GM19099 (cell line): ENCODE measurements around the gene HDAC5.

Source experiments
- POLR2A ChIP-seq: IDR thresholded peaks from 3 replicates; pipeline ENCODE4 v1.6.1; 2011; ENCODE audit warnings: low read depth; ENCODE audit not compliant: insufficient read length; ENCODE audit errors: extremely low read depth

Gene HDAC5

DNA sequence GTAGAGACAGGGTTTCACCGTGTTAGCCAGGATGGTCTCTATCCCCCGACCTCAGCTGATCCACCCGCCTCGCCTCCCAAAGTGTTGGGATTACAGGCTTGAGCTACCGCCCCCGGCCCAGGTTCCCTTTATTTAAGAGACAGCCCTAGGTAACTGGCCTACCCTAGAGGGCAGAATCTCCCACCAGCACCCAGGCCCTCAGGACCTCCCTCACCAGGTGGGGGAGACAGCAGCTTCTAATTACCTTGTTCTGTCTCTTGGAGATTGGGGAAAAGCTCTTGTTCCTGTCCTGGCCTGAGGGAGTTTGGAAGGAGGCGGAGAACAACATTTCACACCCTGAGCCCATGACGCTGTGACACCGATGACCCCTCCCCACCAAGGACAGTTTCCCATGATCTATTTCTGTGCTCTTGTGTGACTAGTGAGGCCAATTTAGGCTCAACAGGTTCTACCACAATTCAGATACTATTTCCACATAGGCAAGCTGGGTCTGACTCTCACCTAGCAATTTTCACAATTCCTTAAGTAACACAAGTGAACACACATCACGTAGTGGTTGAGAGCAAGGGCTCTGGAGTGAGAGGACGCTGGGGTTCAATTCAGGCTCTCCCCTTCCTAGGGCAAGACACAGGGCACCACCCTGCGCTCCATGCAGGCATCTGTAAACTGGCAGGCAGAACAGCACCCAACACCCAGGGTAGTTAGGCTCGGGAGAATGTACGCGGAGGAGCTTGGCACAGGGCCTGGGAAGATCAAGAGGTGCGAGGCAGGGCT, 20.4 kb downstream of the HDAC5 start:
- TF ChIP-seq POLR2A, result no peak

DNA sequence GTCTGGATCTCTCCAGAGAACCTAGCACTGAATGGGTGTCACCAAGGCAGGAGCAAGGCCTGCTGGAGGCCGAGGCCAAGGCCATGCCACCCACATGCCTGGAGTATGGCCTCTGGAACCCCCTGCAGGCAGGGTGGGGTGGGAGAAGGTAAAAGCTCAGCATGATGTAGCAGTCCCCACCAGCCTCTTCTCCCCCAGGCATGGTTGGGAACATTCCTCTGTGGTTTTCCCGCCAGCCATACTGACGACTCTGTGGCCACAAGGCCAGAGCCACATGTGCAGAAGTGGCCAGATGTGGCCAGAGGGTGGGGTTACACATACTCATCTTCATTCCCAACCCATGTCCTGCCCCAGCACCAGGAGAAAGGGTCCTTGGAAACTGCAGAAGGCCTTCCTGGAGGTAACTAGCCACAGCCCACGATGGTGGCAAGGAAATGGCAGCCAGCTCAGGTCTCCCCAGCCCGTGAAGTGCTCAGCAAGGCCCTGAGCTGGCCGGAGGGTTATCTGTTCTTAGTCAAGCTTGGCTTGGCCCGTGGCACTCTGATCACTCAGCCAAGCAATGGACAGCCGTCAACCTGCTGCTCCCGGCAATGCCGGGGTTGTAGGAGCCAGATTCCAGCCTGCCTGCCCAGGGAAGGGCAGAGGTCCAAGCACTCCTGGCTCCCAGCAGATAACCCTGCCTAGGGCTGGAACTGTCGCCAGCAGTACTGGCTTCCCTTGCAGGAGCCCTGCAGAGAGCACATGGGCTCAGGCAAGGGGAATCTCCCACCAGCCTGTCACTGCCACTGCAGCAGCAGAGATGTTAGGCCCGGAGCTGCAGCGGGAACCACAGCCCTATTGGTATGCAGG, 26.1 kb downstream of the HDAC5 start:
- TF ChIP-seq POLR2A, result no peak

DNA sequence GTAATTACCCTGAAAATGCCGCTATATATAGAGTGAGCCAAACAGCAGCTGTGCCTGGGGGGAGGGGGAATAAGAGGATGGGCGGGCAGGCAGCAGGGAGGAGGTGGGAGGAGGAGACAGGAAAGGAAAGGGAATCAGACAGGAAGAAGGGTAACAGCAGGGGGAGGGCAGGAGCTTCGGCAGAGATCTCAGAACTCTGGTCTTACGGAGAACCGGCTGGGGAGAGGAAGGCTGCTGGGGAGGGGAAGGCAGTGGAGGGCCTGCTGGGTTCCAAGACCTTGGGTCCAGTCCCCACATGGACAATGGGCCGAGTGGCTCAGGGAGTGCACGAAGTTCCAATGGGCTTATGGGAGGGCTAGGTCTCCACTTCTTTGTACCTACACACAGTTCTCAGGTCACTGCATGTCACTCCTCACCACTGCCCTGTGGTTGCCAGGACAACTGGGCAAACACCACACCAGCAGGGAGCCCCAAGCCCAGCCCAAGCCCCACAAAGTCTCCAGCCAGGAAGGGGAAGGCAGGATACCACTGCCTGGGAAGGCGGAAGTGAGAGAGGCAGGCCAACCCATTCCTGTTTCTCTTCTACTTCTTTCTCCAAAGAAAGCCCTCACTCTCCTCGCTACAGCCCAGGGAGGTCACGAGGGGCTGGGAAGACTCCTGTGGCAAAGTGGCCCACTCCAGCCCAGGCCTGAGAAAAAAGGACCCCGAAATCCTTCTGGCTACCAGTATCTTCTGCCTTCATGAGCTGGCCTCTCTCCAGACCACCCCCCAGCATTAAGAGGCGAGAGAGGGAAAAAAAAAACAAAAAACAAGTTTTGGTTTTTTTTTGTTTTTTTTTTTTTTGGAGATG, 27.6 kb downstream of the HDAC5 start:
- TF ChIP-seq POLR2A, result no peak

DNA sequence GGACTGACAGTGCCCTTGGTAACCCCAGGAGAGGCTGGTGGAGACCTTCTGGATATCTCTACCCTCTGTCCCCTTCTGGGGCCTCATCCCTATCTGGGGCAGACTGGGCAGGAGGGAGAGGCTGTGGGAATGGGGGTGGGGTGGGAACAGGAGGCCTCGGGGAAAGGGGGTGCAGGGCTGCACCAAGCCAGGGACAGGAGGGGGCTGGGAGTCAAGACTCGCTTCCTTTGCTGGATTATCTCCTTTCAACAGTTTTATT, 28.1 kb downstream of the HDAC5 start:
- TF ChIP-seq POLR2A, result no peak

DNA sequence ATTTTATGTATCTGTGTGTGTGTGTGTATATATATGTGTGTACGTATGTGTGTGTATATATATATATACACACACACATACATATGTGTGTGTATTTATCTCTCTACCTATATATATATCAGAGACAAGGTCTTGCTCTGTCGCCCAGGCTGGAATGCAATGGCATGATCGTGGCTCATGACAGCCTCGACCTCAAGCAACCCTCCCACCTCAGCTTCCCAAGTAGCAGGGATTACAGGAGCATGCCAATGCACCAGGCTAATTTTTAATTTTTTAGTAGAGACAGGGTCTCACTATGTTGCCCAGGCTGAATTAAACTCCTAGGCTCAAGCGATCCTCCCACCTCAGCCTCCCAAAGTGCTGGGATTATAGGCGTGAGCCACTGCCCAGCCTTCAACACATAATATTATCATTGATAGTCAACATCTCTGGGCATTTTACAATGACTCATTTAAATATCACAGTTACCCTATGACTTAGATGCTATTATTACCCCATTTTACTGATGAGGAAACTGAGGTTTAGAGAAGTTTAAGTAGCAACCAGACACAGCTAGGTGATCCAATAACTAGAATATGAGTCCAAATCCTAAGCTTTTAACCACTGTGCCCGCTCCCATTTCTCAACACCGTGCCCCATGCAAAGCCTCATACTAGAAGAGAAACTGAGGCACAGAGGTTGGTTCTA, 28.6 kb downstream of the HDAC5 start:
- no peak for TF ChIP-seq POLR2A

DNA sequence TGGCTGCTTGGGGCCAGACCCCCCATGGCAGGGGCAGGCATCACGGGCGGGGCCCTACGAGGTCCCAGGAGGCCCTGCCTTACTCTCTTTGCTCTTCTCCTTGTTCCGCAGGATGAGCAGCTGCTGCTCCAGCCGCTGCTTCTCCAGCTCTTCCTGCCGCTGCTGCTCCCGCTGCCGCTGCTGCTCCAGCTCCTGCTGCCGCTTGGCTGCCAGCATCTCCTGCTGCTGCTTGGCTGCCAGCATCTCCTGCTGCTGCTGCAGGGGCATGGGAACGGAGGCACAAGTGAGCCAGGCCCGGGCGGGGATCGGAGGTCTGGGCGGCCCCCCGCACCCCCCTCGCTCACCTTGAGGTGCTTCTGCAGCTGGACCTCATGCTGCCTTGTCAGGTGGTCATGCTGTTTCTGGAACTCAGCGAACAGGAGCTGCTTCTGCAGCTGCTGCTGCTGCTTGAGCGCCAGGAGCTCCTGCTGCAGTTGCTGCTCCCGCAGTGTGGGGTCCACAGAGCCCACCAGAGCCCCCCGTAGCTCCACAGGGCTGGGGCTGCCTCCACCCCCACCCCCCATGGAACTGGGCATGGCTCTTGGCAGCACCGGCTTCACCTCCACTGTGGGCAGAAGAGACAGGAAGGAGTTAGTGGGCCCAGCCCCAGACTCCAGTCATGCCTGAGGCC, 30.1 kb downstream of the HDAC5 start:
- TF ChIP-seq POLR2A, result no peak

DNA sequence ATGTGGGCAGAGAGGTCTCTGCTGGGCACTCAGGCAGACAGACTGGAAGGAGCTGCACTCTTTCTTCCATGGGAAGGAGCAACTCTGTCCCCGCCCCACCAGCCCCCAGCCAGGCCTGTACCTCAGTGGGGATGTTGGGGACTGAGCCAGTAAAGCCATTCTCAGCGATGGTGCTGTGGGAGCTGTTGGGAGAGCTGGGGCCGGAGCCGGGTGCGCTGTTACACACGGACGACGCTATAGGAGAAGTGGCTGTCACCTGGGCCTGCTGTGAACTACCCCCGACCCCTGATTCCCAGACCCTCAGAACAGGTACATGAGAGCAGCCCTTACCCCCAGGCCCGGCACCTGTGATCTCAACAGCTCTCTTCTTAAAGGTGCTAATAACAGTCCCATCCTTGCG, 31.4 kb downstream of the HDAC5 start:
- TF ChIP-seq POLR2A, result no peak

DNA sequence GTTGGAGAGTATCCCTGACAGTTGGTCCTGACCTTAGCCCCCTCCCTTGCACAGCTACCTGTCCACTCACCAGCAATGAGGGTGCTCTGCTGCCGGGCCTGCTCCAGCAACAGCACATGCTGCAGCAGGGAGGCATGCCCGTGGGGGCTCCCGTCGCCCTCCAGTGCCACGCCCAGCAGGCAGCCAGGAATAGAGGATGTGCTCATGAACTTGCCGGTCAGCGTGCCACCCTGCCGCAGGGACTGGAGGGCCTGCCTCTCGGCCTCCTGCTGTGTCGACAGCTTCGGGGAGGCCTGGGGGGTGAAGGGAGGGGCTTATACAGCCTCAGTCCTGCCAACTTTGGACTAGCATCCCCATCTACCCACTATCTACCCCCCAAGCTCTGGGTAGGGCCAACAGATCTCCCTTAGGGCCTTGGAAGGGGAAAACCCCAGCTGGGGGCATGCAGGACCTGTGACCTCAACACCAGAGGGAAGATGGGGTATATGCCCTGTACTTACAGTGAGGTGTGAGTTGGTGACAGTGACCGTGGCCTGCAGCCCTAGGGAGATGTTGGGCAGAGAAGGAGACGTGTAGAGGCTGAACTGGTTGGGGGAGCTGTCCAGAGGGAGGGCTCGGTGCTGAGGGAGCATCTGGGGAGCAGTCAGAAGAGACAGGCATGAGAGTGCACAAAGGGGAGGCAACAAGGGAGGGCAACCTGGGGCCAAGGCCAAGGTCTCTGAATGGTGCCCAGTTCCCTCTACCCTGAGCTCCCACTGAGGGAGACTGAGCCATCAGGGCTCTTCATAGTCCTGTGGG, 32.0 kb downstream of the HDAC5 start:
- TF ChIP-seq POLR2A, result no peak

DNA sequence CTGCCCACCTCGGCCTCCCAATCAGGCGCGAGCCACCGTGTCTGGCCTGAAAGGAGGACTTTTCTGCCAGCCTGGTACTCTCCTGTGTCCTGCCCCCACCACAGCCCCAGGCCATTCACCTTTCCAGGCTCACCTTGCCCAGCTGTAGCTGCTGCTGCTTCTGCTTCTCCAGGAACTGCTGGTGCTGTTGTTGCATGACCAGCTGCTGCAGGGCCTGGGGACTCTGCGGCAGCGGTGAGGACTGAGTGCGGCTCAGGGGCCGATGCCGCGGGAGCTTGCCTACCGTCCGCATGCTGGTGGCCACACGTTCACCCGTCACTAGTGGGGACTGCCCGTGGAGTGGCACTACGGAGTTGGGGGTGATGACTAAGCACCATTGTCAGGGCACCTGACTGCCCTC, 35.2 kb downstream of the HDAC5 start:
- TF ChIP-seq POLR2A, result no peak

DNA sequence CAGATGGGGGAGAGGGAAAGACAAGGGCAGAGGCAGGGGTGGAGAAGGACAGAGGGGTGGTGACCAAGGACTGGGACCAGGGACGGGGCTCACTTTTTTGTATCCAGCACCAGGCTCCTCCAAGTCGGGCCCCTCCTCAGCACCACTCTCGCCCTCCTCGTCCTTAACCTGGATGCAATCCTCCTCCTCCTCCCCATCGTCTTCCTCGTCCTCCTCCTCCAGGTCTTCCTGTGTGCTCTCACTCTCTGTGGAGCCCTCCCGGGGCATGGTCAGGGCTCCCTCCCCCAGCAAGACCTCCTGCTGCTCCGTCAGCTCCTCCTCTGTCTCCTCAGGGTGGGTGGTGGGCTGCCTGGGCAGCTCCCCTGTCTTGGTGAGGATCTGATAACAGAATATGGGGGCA, 36.1 kb downstream of the HDAC5 start:
- TF ChIP-seq POLR2A, result no peak

DNA sequence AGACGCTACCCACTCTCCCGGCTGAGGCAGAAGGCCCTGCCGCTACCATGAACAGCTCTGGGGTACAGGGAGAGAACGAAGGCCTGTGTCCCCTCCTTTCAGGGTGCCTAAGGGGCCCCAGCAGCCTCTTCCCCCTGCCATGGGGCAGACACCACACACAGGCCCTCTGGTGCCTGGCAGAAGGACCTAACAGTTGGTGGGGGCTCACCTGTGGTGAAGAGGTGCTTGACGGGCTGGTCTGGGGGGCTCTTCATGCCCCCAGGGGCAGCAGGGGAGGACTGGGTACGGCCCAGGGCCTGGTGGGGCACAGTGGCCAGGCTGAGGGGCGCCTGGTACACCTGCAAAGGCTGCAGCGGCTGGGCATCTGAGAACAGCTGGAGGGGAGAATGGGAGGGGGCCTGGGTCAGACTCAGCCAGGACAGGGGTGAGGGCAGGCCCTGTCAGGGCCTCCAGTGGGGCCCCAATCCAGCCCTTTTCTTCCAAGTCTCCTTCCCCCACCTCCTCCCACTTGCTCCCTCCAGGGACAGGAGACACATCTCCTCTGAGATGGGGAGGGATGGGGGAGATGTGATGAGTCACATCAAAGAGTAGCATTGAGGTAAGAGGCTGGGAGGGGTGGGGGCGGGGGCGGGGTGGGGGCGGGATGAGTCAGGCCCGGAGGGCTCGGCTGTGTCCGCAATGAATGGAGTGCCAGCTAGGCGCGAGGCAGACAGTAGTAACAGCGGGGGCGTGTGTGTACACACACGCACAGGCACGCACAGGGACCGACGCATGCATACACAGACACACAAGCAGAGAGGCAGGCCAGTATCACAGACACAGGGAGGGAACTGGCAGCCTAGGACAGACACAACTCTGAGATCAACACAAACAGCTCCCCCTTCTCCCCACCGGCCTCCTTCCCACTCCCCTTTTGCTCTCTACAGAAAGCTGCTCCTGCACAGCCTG, 36.8 kb downstream of the HDAC5 start:
- no peak for TF ChIP-seq POLR2A

DNA sequence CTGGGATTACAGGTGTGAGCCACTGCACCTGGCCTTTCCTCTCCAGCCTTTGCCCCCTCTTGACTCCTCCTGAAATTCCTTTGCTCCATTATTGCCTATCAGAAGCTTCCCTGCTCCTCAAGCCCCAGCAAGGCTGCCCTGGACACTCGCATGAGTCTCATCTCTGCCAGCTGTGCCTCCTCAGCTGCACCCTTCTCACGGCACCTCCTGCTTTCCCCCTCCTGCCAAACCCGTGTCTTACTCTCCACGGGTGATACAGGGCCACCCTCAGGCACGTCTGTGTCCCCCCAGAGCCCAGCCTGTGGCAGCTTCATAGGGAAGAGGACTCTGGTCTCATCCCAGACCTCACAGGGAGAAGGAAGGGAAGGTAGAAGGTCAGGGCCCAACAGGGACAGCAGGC, 37.5 kb downstream of the HDAC5 start:
- TF ChIP-seq POLR2A, result no peak

DNA sequence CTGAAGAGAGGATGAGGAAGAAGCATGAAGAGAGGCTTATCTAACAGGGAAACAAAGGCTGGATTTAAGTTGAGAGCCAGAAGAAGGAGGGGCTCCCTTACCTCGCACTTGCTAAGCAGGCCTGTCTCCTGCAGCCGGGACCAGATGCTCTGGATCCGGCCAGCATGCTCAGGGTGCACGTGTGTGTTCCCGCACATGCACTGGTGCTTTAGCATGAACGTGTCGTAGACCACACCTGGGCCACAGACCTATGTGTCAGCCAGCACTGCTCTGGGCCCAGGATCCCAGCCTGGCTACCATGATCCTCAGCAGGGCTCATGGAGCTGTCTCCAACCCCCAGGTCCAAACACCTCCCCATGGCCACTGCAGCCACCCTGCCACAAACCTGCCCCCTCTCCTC, 38.5 kb downstream of the HDAC5 start:
- TF ChIP-seq POLR2A, result no peak
